B cell (primary cell): ENCODE measurements around the gene SLC16A7. TPM values are rescaled to one million over a fixed set of nuclear protein-coding genes. Genes with fewer than 3 reads are reported as not detected.

Source experiments
- ATAC-seq: fragments of 200-7000 bp; cut with Tn5 transposase; one replicate; pipeline ENCODE4 v1.10.0; 2021; ENCODE audit warnings: low read depth, mild to moderate bottlenecking, moderate number of reproducible peaks, moderate library complexity
- CTCF ChIA-PET: fragments of 350-600 bp; sonication (Branson Sonifier 250); formaldehyde crosslinking; loops from one replicate; lab custom pipeline; 2021; ENCODE audit warnings: antibody characterized with exemption, inconsistent platforms; lab: Charles Lee
- POLR2A ChIA-PET: fragments of 350-600 bp; sonication (Branson Sonifier 250); formaldehyde crosslinking; loops from one replicate; lab custom pipeline; 2021; ENCODE audit warnings: antibody characterized with exemption; lab: Charles Lee
- DNase-seq: peaks from one replicate; pipeline ENCODE4 v3.0.0; 2013
- H2AFZ ChIP-seq: 2 replicates; pipeline ENCODE4 v1.6.1; 2012; ENCODE audit warnings: mild to moderate bottlenecking, low read depth, low read length; ENCODE audit not compliant: insufficient read depth, poor library complexity, severe bottlenecking
- H3K27ac ChIP-seq, 2 donors: 1 replicate in 1 of 2; 2 replicates in 1 of 2; pipeline ENCODE4 v1.5.1; 2012 to 2013; ENCODE audit warnings: low read length in 2 of 2, mild to moderate bottlenecking in 2 of 2, moderate library complexity in 1 of 2
- H3K27me3 ChIP-seq, 4 experiments: fragments of 200-600 bp in 1 of 4; sonication (generic) in 1 of 4; replicated peaks in 1 of 4; 1 replicate in 2 of 4; 2 replicates in 2 of 4; pipeline versions ENCODE4 v1.6.1 to v1.7.0; 2013 to 2016; ENCODE audit warnings: low read length in 3 of 4, mild to moderate bottlenecking in 2 of 4, mixed read lengths in 1 of 4, moderate library complexity in 1 of 4; ENCODE audit not compliant: insufficient read depth in 4 of 4, control insufficient read depth in 3 of 4; ENCODE audit errors: control extremely low read depth in 1 of 4
- H3K36me3 ChIP-seq, 2 experiments: replicated peaks in 1 of 2; 1 replicate in 1 of 2; 2 replicates in 1 of 2; pipeline versions ENCODE4 v1.6.1 to v1.7.1; 2013; ENCODE audit warnings: low read length in 1 of 2; ENCODE audit not compliant: insufficient read depth in 2 of 2, control insufficient read depth in 1 of 2; ENCODE audit errors: control extremely low read depth in 1 of 2, extremely low read depth in 1 of 2
- H3K4me1 ChIP-seq, 2 donors: fragments of 200-600 bp in 1 of 2; sonication (generic) in 1 of 2; 1 replicate in 1 of 2; 2 replicates in 1 of 2; pipeline versions ENCODE4 v1.5.1 to v1.6.1; 2013 to 2017; ENCODE audit warnings: low read length in 2 of 2; ENCODE audit not compliant: control insufficient read depth in 2 of 2, insufficient read depth in 2 of 2
- H3K4me2 ChIP-seq: replicated peaks from 2 replicates; pipeline ENCODE3; 2012; ENCODE audit warnings: mild to moderate bottlenecking, low read depth, low read length; ENCODE audit not compliant: poor library complexity, severe bottlenecking
- H3K4me3 ChIP-seq, 5 experiments: fragments of 200-600 bp in 1 of 5; sonication (generic) in 1 of 5; 1 replicate in 3 of 5; 2 replicates in 2 of 5; pipeline versions ENCODE4 v1.5.1 to v1.7.0; 2011 to 2016; ENCODE audit warnings: low read length in 4 of 5, mild to moderate bottlenecking in 4 of 5, low read depth in 2 of 5, control low read depth in 1 of 5, moderate library complexity in 1 of 5; ENCODE audit not compliant: insufficient read depth in 1 of 5; ENCODE audit errors: control extremely low read depth in 1 of 5, extremely low read depth in 1 of 5
- H3K79me2 ChIP-seq: fragments of 200-600 bp; sonication (generic); one replicate; pipeline ENCODE4 v1.6.0; 2016; ENCODE audit warnings: low read length; ENCODE audit not compliant: control insufficient read depth, insufficient read depth
- H3K9ac ChIP-seq: fragments of 200-600 bp; sonication (generic); 2 replicates; pipeline ENCODE4 v1.6.1; 2017; ENCODE audit warnings: mild to moderate bottlenecking, low read length, moderate library complexity
- H3K9me3 ChIP-seq, 3 donors: one replicate each; pipeline versions ENCODE4 v1.6.1 to v1.7.1; 2013; ENCODE audit warnings: low read length in 2 of 3; ENCODE audit not compliant: control insufficient read depth in 2 of 3, insufficient read depth in 1 of 3; ENCODE audit errors: control extremely low read depth in 1 of 3
- H4K20me1 ChIP-seq: 2 replicates; pipeline ENCODE4 v1.6.0; 2012; ENCODE audit warnings: mild to moderate bottlenecking, low read length; ENCODE audit not compliant: insufficient read depth, control insufficient read depth, poor library complexity, severe bottlenecking
- H3K27ac Mint-ChIP-seq: one replicate; pipeline ENCODE4 v1.8.0; 2021; ENCODE audit warnings: mixed read lengths
- H3K27me3 Mint-ChIP-seq: one replicate; pipeline ENCODE4 v1.8.0; 2021; ENCODE audit warnings: mixed read lengths
- H3K4me1 Mint-ChIP-seq: one replicate; pipeline ENCODE4 v1.8.0; 2021; ENCODE audit warnings: mixed read lengths
- H3K4me3 Mint-ChIP-seq: one replicate; pipeline ENCODE4 v1.8.0; 2021; ENCODE audit warnings: mixed read lengths
- H3K9me3 Mint-ChIP-seq: one replicate; pipeline ENCODE4 v1.8.0; 2022; ENCODE audit warnings: mixed read lengths; ENCODE audit not compliant: insufficient read depth
- EZH2 ChIP-seq: IDR thresholded peaks from 2 replicates; pipeline ENCODE4 v1.6.1; 2012; ENCODE audit warnings: borderline replicate concordance, low read depth, mild to moderate bottlenecking, moderate library complexity, low read length; ENCODE audit not compliant: insufficient read depth, poor library complexity, severe bottlenecking
- WGBS: methylation state at CpG from one replicate; pipeline ENCODE4 v1.1.5; 2013; ENCODE audit warnings: missing lambda C conversion rate; ENCODE audit not compliant: insufficient coverage; 5-methylcytosine and 5-hydroxymethylcytosine counted together
- intact Hi-C: fragments of 100-400 bp; cut with micrococcal nuclease; formaldehyde crosslinking; loops from one replicate; pipeline ENCODE4 v1.10.0; 2022
- polyA plus RNA-seq: library from polyadenylated mRNA; depleted of rRNA; stranded (reverse); fragments of >200 nt; gene quantifications from 2 replicates; pipeline ENCODE4 v1.2.3, GENCODE V29; 2012
- total RNA-seq, 2 donors: library from RNA; stranded (reverse); fragments of 120-200 nt in 1 of 2; gene quantifications; 1 replicate in 1 of 2; 2 replicates in 1 of 2; pipeline versions ENCODE4 v1.2.3 to v1.2.4, GENCODE V29; 2013 to 2022
- TF ChIP-seq, protein P1 (sequence below): fragments of 200-600 bp; IDR thresholded peaks from one replicate; pipeline ENCODE4 v1.8.0; 2022; ENCODE audit warnings: antibody characterized with exemption, mild to moderate bottlenecking

Gene SLC16A7
- total and polyA plus RNA-seq, 2 donors (not counting 1 experiment from before 2014, with no cell fraction given), result 11.6 to 32.7 TPM

GRCh38 chr12:59593761-59594160 lies 2.1 kb upstream of the SLC16A7 start:
- 100% methylated on average over 1 of the region's 1 CpG for WGBS
- H3K27ac ChIP-seq, result no peak overlapping the region
- no peak for DNase-seq
- ChIA-PET POLR2A (no interaction called here), CTCF (no interaction called here)
- no peak overlapping the region for H3K27ac Mint-ChIP-seq
- no peak overlapping the region for H3K4me2 ChIP-seq
- no peak overlapping the region for H3K4me3 ChIP-seq
- H3K27me3 Mint-ChIP-seq, result no peaks in the 10 kb centered on the region
- H3K4me1 Mint-ChIP-seq, result peaks cover 27% of the 10 kb centered on the region
- no peaks in the 10 kb centered on the region for H3K9me3 Mint-ChIP-seq
- no peak for ATAC-seq
- no peak overlapping the region for H3K9ac ChIP-seq
- H4K20me1 ChIP-seq, result no peaks in the 10 kb centered on the region
- H3K79me2 ChIP-seq, result peaks cover 9% of the 10 kb centered on the region
- no peaks in the 10 kb centered on the region for H3K27me3 ChIP-seq
- intact Hi-C loops, result no loop called here
- H3K9me3 ChIP-seq, result no peaks in the 10 kb centered on the region
- peaks cover 9 to 16% of the 10 kb centered on the region in 2 donors for H3K4me1 ChIP-seq
- TF ChIP-seq EZH2, result no peak
- TF ChIP-seq, protein P1, sequence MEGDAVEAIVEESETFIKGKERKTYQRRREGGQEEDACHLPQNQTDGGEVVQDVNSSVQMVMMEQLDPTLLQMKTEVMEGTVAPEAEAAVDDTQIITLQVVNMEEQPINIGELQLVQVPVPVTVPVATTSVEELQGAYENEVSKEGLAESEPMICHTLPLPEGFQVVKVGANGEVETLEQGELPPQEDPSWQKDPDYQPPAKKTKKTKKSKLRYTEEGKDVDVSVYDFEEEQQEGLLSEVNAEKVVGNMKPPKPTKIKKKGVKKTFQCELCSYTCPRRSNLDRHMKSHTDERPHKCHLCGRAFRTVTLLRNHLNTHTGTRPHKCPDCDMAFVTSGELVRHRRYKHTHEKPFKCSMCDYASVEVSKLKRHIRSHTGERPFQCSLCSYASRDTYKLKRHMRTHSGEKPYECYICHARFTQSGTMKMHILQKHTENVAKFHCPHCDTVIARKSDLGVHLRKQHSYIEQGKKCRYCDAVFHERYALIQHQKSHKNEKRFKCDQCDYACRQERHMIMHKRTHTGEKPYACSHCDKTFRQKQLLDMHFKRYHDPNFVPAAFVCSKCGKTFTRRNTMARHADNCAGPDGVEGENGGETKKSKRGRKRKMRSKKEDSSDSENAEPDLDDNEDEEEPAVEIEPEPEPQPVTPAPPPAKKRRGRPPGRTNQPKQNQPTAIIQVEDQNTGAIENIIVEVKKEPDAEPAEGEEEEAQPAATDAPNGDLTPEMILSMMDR, result no peak
- H3K36me3 ChIP-seq, result no peaks in the 10 kb centered on the region
- H2AFZ ChIP-seq, result no peak overlapping the region
- no peak overlapping the region for H3K4me3 Mint-ChIP-seq

GRCh38 chr12:59594943-59595500 lies 807 bp upstream of the SLC16A7 start:
- Histone ChIP-seq H3K79me2 (peaks cover 20% of the 10 kb centered on the region), H3K27me3 (no peaks in the 10 kb centered on the region), H2AFZ (peak overlapping the region; percentile 93), H3K4me2 (peak overlapping the region; percentile 78), H3K4me1 (peaks cover 9 to 16% of the 10 kb centered on the region in 2 donors), H3K36me3 (peaks cover 0 to 4% of the 10 kb centered on the region in 2 experiments), H3K27ac (peak overlapping the region; percentile 89 to 92), H3K9me3 (no peaks in the 10 kb centered on the region), H3K4me3 (peak overlapping the region; percentile 87 to 95 (median 87)), H4K20me1 (no peaks in the 10 kb centered on the region), H3K9ac (peak overlapping the region; percentile 90)
- Mint-ChIP-seq H3K4me3 (peak overlapping the region; percentile 94), H3K27me3 (no peaks in the 10 kb centered on the region), H3K27ac (peak overlapping the region; percentile 96), H3K4me1 (peaks cover 36% of the 10 kb centered on the region), H3K9me3 (no peaks in the 10 kb centered on the region)
- intact Hi-C loops, result loop anchor here (5.0 kb wide), 1 partner anchor 113 kb away; no protein-coding TSS in a partner anchor
- no CpG with 5 or more reads among the region's 4 CpGs for WGBS
- POLR2A ChIA-PET, result interaction anchor here (0.5 kb wide), 1 partner anchor 1748 kb away, joined by 4 read pairs; the partner anchor contains the start of gene CTDSP2
- DNase-seq (peak; percentile 16), ATAC-seq (no peak)
- TF ChIP-seq EZH2, result no peak
- TF ChIP-seq, protein P1, result no peak
- CTCF ChIA-PET, result interaction anchor here (1.4 kb wide), 1 partner anchor 152 kb away, joined by 4 read pairs; no protein-coding TSS in a partner anchor
